Stimulated activated CD8-positive, alpha-beta memory T cell treated with anti-CD3 and anti-CD28 coated beads, Interleukin-12 subunit alpha, Interleukin-12 subunit beta, amount 100 ng/mL, for 1 hour (primary cell): ENCODE results near the gene CCSER2.

Experiments
- DNase-seq: peaks from one replicate; pipeline ENCODE4 v3.0.0-alpha.2; 2020; ENCODE audit warnings: low read depth

CCSER2 gene

GRCh38 chr10:84549368-84550165 lies 221.2 kb downstream of the CCSER2 start:
- DNase-seq = no peak

DNA sequence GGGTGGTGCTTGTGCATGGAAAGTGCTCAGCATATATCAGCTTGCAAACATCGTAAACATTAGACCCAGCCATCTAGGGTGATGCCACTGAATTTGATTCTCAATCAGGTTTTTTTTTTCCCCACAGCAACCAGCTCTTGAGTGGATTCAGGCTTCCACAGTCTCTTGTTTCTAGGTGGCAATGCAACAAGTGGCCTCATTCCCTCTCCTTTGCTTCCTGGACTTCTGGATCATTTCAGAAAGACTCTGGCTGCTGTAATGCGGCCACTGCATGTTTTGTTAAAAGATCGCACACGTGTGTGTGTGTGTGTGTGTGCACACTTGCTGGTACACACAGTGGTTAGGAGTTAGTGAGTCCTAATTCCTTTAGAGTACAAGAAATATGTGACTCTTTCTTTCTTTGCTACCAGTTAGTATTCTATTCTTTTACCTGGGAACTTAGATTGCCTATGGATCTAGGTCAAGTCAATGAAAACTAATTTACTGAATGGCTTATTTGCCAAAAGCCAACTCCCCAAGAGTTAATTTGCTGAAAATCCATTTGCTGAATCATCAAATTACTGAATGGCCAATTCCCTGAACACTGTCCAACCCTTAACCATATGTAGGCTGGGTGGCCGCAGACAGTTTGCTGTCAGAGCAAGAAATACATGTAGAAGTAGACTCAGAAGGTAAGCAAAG lies 222.5 kb downstream of the CCSER2 start:
- no peak for DNase-seq

DNA sequence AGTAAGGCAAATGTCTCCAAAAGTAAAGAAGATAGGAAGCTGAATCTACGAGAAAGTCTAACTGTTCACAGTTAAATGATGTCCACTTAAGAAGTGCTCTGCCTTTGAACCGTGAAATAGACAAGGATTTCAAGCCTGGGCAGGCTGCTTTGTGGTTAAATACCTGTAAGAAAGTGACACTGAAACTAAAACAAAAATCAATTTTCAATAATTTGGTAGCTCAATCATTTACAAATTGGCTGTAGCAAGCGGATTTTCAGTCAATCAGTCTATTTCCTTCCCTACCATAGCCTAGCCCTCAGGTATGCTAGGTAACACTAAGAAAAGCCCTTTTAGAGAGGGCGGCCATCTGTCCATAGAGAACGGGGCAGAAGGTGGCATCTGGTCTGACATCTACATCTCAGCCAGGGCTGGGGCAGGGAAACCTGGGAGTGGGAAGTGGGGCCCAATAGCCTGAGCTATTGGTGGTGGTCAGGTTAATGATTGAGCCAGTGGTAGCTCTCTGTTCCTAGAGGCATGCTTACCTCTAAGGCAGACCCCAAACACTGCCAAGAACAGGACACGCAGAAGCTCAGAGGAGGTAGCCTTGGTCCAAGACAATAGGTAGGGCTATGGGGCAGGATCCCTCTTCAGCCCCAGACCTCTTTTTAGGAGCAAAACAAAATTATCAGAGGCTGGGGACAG lies 223.2 kb downstream of the CCSER2 start:
- no peak for DNase-seq

DNA sequence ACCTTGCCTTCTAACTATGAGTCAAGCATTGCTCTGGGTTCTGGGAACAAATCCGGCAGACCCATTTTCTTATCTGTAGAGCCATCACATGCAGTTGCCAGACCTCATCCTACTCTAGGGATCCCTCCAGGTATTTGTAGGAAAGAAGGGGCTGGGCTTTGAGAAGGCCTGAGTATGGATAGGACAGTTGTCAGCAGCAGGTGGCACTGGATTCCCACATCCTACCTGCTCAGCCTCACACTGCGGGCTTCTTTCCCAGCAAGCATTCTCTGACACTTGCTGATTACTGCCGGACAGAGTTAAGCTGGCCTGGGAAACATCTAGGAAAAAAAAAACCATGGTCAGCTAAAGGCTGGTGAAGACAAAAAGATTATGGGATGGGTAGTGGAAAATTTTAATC lies 224.1 kb downstream of the CCSER2 start:
- DNase-seq = no peak

- DNase-seq = no peak
Measured at GRCh38 chr10:84562592-84562991, 234.2 kb downstream of the CCSER2 start.

DNA sequence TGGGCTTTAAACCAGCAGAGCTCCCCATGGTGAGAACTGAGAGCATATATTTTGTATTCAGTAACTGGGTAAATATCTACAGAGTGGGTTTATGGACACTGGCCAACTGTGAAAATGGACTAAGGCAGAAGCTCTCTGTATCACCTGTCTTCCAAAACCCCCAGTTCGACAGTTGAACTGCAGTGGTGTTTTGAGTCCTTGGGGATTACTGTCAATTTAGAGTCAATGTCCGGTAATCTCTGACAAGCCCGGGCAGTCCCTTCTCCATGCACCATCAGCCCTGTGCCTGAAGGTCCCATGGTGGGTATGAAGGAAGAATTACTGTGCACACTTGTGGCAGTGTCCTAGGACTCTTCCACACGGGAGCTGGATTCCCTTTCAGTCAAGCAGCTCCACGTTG lies 235.0 kb downstream of the CCSER2 start:
- no peak for DNase-seq

GRCh38 chr10:84563868-84564267 lies 235.5 kb downstream of the CCSER2 start:
- DNase-seq = no peak

GRCh38 chr10:84565881-84566582 lies 237.6 kb downstream of the CCSER2 start:
- DNase-seq = no peak

DNA sequence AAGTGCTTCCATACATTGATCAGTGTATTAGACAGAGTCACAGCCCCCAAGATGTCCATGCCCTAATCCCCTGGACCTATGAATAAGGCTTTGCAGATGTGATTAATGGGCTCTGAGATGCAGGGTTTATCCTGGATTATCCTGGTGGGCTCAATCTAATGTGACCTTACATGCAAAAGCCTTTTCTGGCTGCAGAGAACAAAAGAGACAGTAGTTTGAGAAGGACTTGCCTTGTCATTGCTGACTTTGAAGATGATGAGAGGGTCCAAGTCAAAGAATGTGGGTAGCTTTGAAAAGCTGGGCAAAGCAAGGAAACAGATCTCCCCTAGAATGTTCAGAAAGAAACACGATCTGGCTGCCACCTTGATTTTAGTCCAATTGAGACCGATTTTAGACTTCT lies 238.7 kb downstream of the CCSER2 start:
- no peak for DNase-seq
